Bronchial epithelial cell (primary cell): Measurements from ENCODE around the gene OR51B5. TPM values are rescaled to one million over a fixed set of nuclear protein-coding genes. Genes with fewer than 3 reads are reported as not detected.
"Not testable (repeated sequence)": the region's sequence is repeated elsewhere in the genome, so short reads cannot be mapped to it uniquely, and the experiment has no call there.

Experiments
- DNase-seq: peaks from one replicate; pipeline ENCODE4 v3.0.0-alpha.2; 2010; ENCODE audit warnings: low read depth
- FAIRE-seq: peaks from 2 replicates; lab custom pipeline; 2011; peaks lifted over from hg19 to GRCh38; lab: Jason Lieb, UNC
- H3K27me3 ChIP-seq: 2 replicates; pipeline ENCODE4 v1.5.1; 2011; ENCODE audit warnings: low read length; ENCODE audit not compliant: control insufficient read depth, insufficient read depth
- H3K36me3 ChIP-seq: 2 replicates; pipeline ENCODE4 v1.5.1; 2011; ENCODE audit warnings: low read length; ENCODE audit not compliant: control insufficient read depth, insufficient read depth
- H3K4me3 ChIP-seq: 2 replicates; pipeline ENCODE4 v1.5.1; 2011; ENCODE audit warnings: mild to moderate bottlenecking, low read depth, low read length, control low read depth
- total RNA-seq: library from RNA; depleted of rRNA; stranded (reverse); fragments of >200 nt; gene quantifications from 2 replicates; pipeline ENCODE4 v1.2.1, GENCODE V29; 2014
- TF ChIP-seq, protein P1 (sequence below): IDR thresholded peaks from 2 replicates; pipeline ENCODE4 v1.5.1; 2011; ENCODE audit warnings: mild to moderate bottlenecking, moderate library complexity, low read length, control low read depth, inconsistent platforms; ENCODE audit not compliant: insufficient read depth, severe bottlenecking

The OR51B5 gene
- total RNA-seq, 1 donor from 2014 or later = not detected

DNA sequence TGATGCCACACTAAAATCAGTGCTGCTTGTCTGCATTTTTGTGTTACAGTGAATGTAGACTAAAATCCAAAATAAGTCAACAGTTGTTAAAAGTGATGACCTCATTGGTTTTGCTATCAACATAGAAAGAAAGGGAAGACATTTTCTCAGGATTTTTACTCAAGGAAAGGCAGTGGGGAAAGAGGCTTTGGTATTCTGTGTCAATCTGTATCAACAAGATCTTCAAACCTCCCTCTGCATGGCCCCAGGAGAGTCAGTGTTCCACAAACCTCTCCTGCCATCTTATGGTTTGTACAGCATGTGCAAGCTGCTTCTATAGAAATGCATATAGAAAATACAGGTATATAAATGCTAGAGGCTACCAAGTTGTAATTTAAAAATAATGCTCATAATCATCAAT lies 26.5 kb upstream of the OR51B5 start:
- FAIRE-seq (no peak), DNase-seq (peak; percentile 18)
- H3K27me3 ChIP-seq = no peaks in the 10 kb centered on the region
- H3K4me3 ChIP-seq = no peak overlapping the region
- H3K36me3 ChIP-seq = no peaks in the 10 kb centered on the region
- TF ChIP-seq, protein P1, sequence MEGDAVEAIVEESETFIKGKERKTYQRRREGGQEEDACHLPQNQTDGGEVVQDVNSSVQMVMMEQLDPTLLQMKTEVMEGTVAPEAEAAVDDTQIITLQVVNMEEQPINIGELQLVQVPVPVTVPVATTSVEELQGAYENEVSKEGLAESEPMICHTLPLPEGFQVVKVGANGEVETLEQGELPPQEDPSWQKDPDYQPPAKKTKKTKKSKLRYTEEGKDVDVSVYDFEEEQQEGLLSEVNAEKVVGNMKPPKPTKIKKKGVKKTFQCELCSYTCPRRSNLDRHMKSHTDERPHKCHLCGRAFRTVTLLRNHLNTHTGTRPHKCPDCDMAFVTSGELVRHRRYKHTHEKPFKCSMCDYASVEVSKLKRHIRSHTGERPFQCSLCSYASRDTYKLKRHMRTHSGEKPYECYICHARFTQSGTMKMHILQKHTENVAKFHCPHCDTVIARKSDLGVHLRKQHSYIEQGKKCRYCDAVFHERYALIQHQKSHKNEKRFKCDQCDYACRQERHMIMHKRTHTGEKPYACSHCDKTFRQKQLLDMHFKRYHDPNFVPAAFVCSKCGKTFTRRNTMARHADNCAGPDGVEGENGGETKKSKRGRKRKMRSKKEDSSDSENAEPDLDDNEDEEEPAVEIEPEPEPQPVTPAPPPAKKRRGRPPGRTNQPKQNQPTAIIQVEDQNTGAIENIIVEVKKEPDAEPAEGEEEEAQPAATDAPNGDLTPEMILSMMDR = no peak

DNA sequence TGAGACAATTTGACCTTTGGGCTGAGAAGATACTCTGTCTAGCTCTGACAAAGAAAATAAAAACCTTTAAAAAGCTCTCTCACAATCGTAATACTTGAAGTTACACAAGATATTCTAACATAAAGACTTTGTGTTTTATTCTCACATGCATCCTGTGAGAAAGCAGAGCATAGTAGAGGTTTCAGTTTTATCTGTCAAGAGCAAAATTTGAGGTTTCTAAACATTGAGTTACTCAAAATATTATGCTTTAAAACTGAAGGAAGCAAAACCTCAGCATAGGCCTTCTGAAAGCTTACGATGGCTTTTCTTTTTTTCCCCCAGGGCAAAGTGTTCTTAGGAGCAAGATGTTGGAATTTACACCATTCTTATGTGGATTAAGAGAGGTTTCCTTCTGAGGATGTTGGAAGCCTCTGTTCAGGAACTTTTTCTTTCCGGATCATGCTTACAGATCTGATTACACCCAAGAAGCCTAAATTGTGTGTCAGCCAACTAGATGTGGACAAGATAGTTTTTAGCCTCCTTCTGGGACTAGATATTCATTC lies 25.2 kb upstream of the OR51B5 start:
- FAIRE-seq = no peak
- H3K27me3 ChIP-seq = no peaks in the 10 kb centered on the region
- TF ChIP-seq, protein P1 = no peak
- DNase-seq = no peak
- no peak overlapping the region for H3K4me3 ChIP-seq
- no peaks in the 10 kb centered on the region for H3K36me3 ChIP-seq

DNA sequence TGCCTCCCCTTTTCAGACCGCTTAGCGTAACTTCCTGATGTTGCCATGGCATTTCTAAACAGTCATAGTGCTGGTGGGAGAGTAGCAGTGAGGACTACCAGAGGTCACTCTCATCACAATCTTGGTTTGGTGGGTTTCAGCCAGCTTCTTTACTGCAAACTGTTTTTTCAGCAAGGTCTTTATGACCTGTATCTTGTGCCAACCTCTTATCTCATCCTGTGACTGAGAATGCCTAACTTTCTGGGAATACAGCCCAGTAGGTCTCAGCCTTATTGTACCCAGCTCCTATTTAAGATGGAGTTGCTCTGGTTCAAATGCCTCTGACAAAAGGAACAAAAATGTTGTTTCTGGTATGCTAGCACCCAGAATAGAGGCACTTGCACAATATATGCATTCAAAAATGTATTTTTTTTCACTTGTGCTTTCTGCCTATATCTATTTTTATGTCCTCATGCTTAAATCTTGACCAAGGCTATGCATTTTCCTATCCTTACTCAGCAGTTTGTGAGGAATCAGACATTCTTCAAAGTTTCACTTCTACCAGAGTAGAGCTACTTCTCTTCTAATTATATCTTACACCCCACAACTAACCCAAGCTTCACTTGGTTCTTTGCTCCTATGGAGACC lies 24.2 kb upstream of the OR51B5 start:
- Histone ChIP-seq H3K4me3 (no peak overlapping the region), H3K27me3 (no peaks in the 10 kb centered on the region), H3K36me3 (no peaks in the 10 kb centered on the region)
- TF ChIP-seq, protein P1 = no peak
- no peak for FAIRE-seq
- DNase-seq = no peak

DNA sequence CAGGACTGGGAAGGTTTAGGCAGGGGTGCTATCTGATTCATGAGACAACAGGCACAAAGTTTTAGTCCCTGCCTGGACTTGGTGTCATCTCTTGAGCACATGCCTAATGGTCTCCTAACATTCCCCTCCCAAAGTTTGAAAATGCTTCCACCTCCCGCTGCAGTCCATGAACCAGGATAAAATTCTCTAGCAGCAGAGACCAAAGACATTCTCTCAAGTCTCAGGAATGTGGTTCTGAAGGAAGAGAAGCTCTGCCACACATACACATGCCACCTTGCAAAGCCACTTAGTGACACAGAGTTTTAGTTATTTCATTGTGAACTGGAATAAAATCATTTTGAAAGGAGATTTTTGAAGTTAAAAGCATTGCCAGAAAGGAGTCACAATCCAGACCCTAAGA lies 23.5 kb upstream of the OR51B5 start:
- no peaks in the 10 kb centered on the region for H3K27me3 ChIP-seq
- no peak for FAIRE-seq

DNA sequence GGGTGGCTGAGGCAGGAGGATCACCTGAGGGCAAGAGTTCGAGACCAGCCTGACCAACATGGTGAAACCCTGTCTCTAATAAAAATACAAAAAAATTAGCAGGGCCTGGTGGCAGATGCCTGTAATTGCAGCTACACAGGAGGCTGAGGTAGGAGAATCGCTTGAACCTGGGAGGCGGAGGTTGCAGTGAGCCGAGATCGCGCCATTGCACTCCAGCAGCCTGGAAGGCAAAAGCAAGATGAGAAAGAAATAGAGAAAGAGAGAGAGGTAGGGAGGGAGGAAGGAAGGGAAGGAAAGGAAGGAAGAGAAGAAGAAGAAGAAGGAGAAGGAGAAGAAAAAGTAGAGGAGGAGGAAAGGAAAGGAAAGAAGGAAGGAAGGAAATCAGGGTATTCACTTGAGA lies 23.0 kb upstream of the OR51B5 start:
- not testable (repeated sequence) for H3K4me3 ChIP-seq, H3K27me3 ChIP-seq, H3K36me3 ChIP-seq, FAIRE-seq, DNase-seq

More for the DNA sequence above, 23.5 kb upstream of the OR51B5 start:
- no peak overlapping the region for H3K4me3 ChIP-seq
- TF ChIP-seq, protein P1 = no peak
- no peaks in the 10 kb centered on the region for H3K36me3 ChIP-seq
- no peak for DNase-seq

DNA sequence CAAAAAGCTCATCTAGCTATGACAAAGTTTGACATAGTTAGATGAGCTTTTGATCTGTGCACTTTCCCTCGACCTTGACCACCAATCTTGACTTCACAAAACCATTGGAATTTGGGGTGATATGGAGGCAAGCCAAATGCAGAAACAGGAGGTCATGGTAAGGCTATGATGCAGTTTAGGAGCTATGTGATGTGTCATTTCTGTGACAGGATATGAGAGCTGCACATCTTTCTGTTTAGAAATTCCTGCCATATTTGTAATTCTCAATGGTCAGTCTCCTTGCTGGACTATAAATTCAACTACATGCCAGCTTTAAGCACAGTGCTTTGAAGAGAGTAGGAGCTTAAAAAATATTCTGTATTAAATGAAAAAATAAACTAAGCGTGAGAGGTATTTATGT lies 20.9 kb upstream of the OR51B5 start:
- H3K4me3 ChIP-seq = no peak overlapping the region
- H3K27me3 ChIP-seq = no peaks in the 10 kb centered on the region
- TF ChIP-seq, protein P1 = no peak
- no peaks in the 10 kb centered on the region for H3K36me3 ChIP-seq
- DNase-seq (no peak), FAIRE-seq (no peak)
